ENCODE data around the gene GIMAP1. TPM values are rescaled to one million over a fixed set of nuclear protein-coding genes. Genes with fewer than 3 reads are reported as not detected.

The GIMAP1 gene
- total RNA-seq, 3 donors from 2014 or later: 0.84 to 3.6 (median 2.9) TPM

- intact Hi-C loops (cut with DNase I, micrococcal nuclease): no loop called here
- peaks cover 4% of the 10 kb centered on the region for H3K4me1 ChIP-seq (ENCODE audit: low read depth)
- H3K9me3 ChIP-seq: peaks cover 8% of the 10 kb centered on the region
- H3K36me3 ChIP-seq (ENCODE audit: low read depth): no peaks in the 10 kb centered on the region
- ATAC-seq (peak; percentile 66), DNase-seq (no peak)
- H3K4me3 ChIP-seq: no peak overlapping the region
- TF ChIP-seq, protein P1, sequence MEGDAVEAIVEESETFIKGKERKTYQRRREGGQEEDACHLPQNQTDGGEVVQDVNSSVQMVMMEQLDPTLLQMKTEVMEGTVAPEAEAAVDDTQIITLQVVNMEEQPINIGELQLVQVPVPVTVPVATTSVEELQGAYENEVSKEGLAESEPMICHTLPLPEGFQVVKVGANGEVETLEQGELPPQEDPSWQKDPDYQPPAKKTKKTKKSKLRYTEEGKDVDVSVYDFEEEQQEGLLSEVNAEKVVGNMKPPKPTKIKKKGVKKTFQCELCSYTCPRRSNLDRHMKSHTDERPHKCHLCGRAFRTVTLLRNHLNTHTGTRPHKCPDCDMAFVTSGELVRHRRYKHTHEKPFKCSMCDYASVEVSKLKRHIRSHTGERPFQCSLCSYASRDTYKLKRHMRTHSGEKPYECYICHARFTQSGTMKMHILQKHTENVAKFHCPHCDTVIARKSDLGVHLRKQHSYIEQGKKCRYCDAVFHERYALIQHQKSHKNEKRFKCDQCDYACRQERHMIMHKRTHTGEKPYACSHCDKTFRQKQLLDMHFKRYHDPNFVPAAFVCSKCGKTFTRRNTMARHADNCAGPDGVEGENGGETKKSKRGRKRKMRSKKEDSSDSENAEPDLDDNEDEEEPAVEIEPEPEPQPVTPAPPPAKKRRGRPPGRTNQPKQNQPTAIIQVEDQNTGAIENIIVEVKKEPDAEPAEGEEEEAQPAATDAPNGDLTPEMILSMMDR (IDR thresholded peaks at IDR 0.05): no peak
These were observed 11.6 kb downstream of the GIMAP1 start for GRCh38 chr7:150728011-150728410.

- no peaks in the 10 kb centered on the region for H3K36me3 ChIP-seq (ENCODE audit: low read depth)
- H3K9me3 ChIP-seq: peaks cover 8% of the 10 kb centered on the region
- TF ChIP-seq, protein P1 (IDR thresholded peaks at IDR 0.05): no peak
- intact Hi-C loops (cut with DNase I, micrococcal nuclease): no loop called here
- H3K4me1 ChIP-seq (ENCODE audit: low read depth): peaks cover 4% of the 10 kb centered on the region
- no peak overlapping the region for H3K4me3 ChIP-seq
- DNase-seq (no peak), ATAC-seq (no peak)
These were observed 12.2 kb downstream of the GIMAP1 start for GRCh38 chr7:150728609-150729008.

GRCh38 chr7:150731916-150732315 is 15.5 kb downstream of the GIMAP1 start:
- Histone ChIP-seq H3K36me3 (ENCODE audit: low read depth) (no peaks in the 10 kb centered on the region), H3K4me1 (ENCODE audit: low read depth) (peaks cover 4% of the 10 kb centered on the region), H3K4me3 (no peak overlapping the region), H3K9me3 (peaks cover 8% of the 10 kb centered on the region)
- intact Hi-C loops (cut with DNase I, micrococcal nuclease): no loop called here
- ATAC-seq (no peak), DNase-seq (no peak)
- TF ChIP-seq, protein P1 (IDR thresholded peaks at IDR 0.05): no peak

DNA sequence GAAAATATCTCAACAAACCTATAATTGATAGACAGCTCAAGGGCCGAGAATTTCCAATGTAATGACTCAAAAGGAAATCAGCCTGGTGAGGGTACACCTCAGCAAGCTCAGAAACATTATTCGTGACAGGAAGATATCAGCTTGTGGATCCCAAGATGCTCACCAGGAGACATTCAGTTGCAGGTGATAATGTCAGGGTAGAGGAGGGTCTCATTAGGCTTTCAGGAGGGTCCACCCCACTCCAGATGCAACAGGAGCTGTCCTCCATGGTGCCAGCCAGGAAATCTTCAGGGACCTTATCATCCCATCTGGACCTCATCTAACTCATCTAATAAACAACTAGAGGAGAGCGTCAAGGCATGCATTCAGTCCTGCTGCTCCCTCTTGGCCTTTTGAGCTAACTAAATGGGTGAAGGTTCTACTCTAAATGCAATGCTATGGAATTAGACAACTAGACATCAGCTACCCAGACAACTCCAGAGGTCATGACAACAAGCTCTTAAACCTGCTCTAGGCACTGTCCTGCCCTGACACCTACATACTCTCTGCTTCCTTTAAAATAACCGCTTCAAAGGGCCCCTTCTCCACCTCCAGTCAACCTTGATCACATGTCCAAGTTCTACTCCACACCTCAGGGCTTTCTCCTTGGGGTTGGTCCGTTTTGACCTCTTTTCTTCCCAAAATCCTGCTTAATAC is 16.5 kb downstream of the GIMAP1 start:
- Histone ChIP-seq H3K4me3 (no peak overlapping the region), H3K36me3 (ENCODE audit: low read depth) (no peaks in the 10 kb centered on the region), H3K9me3 (peaks cover 8% of the 10 kb centered on the region), H3K4me1 (ENCODE audit: low read depth) (no peaks in the 10 kb centered on the region)
- DNase-seq: no peak
- intact Hi-C loops (cut with DNase I, micrococcal nuclease): no loop called here
- peak; percentile 29 for ATAC-seq
- TF ChIP-seq, protein P1 (IDR thresholded peaks at IDR 0.05): no peak

DNA sequence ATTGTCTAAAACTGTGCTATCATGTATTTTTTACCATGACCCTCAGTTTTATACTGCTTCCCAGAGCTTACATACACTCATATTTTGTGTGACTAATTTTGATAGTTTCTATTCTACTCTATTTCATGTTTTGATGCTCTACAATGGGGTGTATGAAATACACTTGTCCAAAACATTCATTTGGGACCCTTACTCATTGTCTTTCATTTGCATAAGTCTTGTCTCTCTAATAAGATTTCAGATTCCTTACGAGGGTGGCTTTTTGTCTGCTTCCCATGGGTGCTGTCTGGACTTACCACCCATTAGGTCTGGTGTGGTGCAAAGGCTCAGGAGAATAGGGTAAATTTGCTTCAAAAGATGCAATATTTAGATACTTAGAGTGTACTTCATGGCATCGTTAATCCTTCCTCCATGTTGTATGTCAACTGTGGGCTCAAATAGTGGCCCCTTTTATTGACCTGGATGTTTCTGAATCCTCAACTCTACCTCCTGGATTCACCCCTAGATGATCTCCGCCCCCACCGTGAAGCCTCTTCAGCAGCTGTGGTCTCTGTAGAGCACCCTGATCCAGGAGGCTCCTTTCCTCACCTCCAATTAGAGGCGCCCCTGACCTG is 17.2 kb downstream of the GIMAP1 start:
- DNase-seq (no peak), ATAC-seq (no peak)
- Histone ChIP-seq H3K4me1 (ENCODE audit: low read depth) (no peaks in the 10 kb centered on the region), H3K36me3 (ENCODE audit: low read depth) (no peaks in the 10 kb centered on the region), H3K9me3 (peaks cover 6% of the 10 kb centered on the region), H3K4me3 (no peak overlapping the region)
- TF ChIP-seq, protein P1 (IDR thresholded peaks at IDR 0.05): no peak
- intact Hi-C loops (cut with DNase I, micrococcal nuclease): no loop called here

Data from mucosa of descending colon (tissue), 3 donors.